ENCODE results near the gene SDK1.
"Not testable (repeated sequence)": the region's sequence is repeated elsewhere in the genome, so short reads cannot be mapped to it uniquely, and the experiment has no call there.

The SDK1 gene

GRCh38 chr7:4245135-4245865 is 944.2 kb downstream of the SDK1 start:
- no peak for DNase-seq

- DNase-seq, result no peak
Observed at GRCh38 chr7:4245866-4246470, 944.9 kb downstream of the SDK1 start.

GRCh38 chr7:4246536-4246935 is 945.5 kb downstream of the SDK1 start:
- DNase-seq, result no peak

- no peak for DNase-seq
Observed at GRCh38 chr7:4247106-4247876, 946.2 kb downstream of the SDK1 start.

GRCh38 chr7:4248295-4248694 is 947.2 kb downstream of the SDK1 start:
- no peak for DNase-seq

GRCh38 chr7:4249241-4249640 is 948.2 kb downstream of the SDK1 start:
- no peak for DNase-seq

- DNase-seq, result no peak
Observed at GRCh38 chr7:4255336-4255735, 954.3 kb downstream of the SDK1 start.

GRCh38 chr7:4256286-4256685 is 955.2 kb downstream of the SDK1 start:
- DNase-seq, result no peak

GRCh38 chr7:4257146-4258111 is 956.4 kb downstream of the SDK1 start:
- no peak for DNase-seq

- not testable (repeated sequence) for DNase-seq
Observed at GRCh38 chr7:4260116-4260515, 959.1 kb downstream of the SDK1 start.

GRCh38 chr7:4260867-4261600 is 960.0 kb downstream of the SDK1 start:
- DNase-seq, result no peak

GRCh38 chr7:4261601-4261960 is 960.5 kb downstream of the SDK1 start:
- no peak for DNase-seq

- not testable (repeated sequence) for DNase-seq
Observed at GRCh38 chr7:4264206-4264605, 963.2 kb downstream of the SDK1 start.

- DNase-seq, result no peak
Observed at GRCh38 chr7:4265066-4265465, 964.0 kb downstream of the SDK1 start.

- DNase-seq, result no peak
Observed at GRCh38 chr7:4265676-4266075, 964.6 kb downstream of the SDK1 start.

GRCh38 chr7:4266270-4267040 is 965.4 kb downstream of the SDK1 start:
- DNase-seq, result no peak

GRCh38 chr7:4267341-4268039 is 966.4 kb downstream of the SDK1 start:
- DNase-seq, result no peak

GRCh38 chr7:4268040-4268965 is 967.3 kb downstream of the SDK1 start:
- no peak for DNase-seq

- DNase-seq, result no peak
Observed at GRCh38 chr7:4269086-4269485, 968.0 kb downstream of the SDK1 start.

GRCh38 chr7:4269746-4270145 is 968.7 kb downstream of the SDK1 start:
- no peak for DNase-seq
